GM18867 (cell line): Measurements from ENCODE around the gene CLCC1.
"Not testable (repeated sequence)": the region's sequence is repeated elsewhere in the genome, so short reads cannot be mapped to it uniquely, and the experiment has no call there.

ENCODE experiments used
- ATAC-seq: cut with Tn5 transposase; IDR thresholded peaks from one replicate; pipeline ENCODE4 v1.9.1; 2021; ENCODE audit warnings: mild to moderate bottlenecking, moderate library complexity; ENCODE audit not compliant: unreplicated experiment

CLCC1 gene, protein sequence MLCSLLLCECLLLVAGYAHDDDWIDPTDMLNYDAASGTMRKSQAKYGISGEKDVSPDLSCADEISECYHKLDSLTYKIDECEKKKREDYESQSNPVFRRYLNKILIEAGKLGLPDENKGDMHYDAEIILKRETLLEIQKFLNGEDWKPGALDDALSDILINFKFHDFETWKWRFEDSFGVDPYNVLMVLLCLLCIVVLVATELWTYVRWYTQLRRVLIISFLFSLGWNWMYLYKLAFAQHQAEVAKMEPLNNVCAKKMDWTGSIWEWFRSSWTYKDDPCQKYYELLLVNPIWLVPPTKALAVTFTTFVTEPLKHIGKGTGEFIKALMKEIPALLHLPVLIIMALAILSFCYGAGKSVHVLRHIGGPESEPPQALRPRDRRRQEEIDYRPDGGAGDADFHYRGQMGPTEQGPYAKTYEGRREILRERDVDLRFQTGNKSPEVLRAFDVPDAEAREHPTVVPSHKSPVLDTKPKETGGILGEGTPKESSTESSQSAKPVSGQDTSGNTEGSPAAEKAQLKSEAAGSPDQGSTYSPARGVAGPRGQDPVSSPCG

DNA sequence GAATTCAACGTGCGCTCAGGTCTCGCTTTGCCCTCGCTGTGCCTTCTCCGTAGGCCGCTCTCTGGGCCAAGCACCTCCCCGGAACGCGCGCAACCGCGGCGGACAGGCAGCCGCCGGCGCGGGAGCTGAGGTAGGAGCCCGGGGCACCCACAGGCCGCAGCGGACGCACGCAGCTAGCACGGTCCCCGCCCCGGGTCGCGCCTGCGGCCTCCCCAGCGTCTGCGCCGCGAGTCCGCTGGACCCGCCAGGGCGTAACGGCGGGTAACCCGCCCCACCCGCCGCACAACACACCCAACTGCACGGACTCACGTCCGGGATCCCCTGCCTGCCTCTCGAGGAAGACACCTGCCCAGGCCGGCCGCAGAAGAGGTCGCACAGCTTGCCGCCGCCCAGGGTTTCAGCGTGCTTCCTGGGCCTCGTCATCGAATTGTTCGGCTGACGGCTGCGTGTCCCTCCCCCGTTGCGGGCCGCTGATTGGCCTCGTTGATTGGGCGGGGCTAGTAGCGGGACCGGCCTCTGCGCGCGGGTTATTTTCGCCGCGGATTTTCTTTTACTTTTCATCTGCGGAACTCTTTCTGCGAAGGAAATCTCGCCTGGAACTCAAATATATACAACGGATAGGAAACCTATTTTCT is at the start of gene CLCC1:
CLCC1 (minus strand) TSS at position 433 of the 635 bp plus-strand sequence. CDS start 13,047 bp downstream, outside the sequence.
- peak; percentile 85 for ATAC-seq

GRCh38 chr1:109011335-109011734 is 48.1 kb upstream of the CLCC1 start:
- no peak for ATAC-seq

DNA sequence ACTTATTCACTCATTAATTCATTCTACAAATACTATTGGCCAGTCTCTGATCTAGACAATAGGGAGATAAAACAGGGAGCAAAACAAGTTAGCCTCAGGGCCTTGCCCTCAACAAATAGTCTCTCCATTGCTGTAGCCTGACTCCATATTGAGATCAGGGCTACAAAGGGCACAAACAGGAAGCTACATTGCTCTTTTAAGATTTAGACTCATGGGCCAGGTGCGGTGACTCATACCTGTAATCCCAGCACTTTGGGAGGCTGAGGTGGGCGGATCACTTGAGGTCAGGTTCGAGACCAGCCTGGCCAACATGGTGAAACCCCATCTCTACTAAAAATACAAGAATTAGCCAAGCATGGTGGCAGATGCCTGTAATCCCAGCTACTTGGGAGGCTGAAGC is 33.3 kb upstream of the CLCC1 start:
- ATAC-seq: not testable (repeated sequence)

DNA sequence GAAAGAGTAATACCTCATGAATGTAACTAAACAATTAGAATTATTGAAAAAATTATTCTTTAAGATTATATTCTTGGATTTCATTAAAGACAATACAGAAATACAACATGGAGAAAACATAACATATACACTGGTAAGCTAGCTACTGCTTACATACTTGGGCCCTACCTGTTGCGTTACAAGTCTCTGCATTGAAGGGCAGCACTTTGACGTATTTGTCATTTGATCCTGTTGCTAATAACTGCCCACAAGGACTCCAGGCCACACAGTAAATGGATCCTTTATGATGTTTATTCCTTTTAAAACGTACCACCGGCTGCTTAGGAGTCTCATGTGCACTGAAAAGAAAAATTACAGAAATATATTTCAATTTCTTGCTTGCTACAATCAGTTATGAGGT is 19.8 kb upstream of the CLCC1 start:
- ATAC-seq: no peak

GRCh38 chr1:108976658-108977057 is 13.4 kb upstream of the CLCC1 start:
- no peak for ATAC-seq

- ATAC-seq: no peak
Observed at GRCh38 chr1:108972951-108973350, 9.7 kb upstream of the CLCC1 start.

GRCh38 chr1:108969346-108969745 is 6.1 kb upstream of the CLCC1 start:
- ATAC-seq: no peak

- peak; percentile 15 for ATAC-seq
Observed at GRCh38 chr1:108962681-108963051, 618 bp downstream of the CLCC1 start.

GRCh38 chr1:108961752-108962486 is 1.4 kb downstream of the CLCC1 start:
- ATAC-seq: no peak

DNA sequence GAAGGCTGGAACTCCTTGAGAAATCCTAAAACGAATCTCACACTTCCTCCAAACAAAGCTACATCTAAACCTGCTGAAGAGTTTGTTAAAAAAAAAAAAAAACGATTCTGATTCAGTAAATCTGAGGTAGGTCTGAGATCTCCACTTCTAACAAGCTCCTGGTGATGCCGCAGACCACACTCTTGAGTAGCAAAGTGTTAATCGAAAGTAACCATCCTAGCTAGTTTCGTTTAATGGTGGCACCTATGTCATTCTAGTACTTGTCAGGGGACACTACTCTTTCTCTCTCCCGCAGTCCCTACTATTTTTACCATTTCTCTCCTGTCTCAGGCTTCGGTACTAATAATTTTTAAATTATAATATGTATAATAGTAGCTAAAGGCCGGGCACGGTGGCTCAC is 2.1 kb downstream of the CLCC1 start:
- peak; percentile 61 for ATAC-seq

DNA sequence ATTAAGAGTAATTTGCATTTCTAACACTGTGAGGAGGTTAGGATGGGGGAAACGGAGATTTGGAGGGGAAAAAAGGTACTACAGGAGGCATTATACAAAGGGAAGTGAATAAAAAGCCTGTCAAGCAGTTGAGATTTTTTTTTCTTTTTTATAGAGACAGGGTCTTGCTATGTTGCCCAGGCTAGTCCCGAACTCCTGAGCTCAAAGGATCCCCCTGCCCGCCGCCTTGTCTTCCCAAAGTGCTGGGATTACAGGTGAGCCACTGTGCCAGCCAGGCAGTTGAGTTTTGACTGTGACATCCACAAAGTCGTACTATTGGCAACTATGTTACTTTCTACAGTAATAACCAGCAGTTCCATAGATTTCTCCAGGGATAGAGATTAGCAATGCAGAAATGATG is 2.6 kb downstream of the CLCC1 start:
- ATAC-seq: no peak

DNA sequence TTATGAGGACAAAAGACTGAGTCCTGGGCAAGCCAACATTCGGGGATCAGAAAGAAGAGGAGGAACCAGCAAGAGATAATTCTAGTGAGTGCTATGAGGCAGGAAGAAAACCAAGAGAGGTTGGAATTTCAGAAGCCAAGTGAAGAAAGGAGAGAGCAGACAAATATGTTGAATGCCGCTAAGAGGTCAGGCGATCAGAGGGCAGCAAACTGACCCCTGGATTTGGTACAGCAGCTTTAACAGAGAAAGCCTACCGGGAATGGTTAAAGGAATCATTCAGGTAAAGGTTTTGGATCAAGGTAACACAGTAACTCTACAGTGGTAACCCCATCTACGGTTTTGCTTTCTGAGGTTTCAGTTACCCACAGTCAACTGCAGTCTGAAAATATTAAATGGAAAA is 5.4 kb downstream of the CLCC1 start:
- ATAC-seq: no peak

DNA sequence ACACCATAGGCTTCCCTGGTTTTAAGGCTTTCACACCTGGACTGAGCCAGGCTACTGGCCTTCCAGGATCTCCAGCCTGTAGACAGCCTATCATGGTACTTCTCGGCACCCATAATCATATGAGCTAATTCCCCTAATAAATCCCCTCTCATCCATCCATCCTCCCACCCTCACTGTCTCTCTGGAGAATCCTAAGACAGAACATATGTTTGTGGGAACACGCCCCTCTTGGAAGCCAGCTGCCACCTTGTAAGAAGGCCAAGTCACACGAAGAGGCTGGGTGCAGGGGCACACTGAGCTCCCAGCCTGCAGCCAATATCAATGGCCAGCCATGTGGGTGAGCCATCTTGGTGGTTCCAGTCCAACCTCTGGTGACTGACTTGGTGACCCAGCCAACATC is 7.4 kb downstream of the CLCC1 start:
- no peak for ATAC-seq

DNA sequence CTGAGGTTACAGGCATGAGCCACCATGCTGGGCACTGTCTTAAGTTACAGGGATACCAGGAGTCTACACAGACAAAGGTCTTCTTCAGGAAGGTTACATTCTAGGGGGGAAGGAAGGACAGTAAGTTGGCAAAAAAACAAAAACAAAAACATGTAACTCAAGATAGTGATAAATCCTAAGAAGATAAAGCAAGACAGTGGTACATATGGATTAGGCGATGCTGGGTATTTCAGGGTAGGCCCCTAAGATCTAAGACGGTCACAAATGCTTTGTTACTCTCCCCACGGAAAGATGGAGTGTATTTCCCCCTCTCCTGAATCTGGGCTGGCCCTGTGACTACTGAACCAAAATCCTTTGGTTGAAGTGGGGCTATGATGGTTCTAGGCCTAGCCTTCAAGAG is 8.2 kb downstream of the CLCC1 start:
- no peak for ATAC-seq

- ATAC-seq: no peak
Observed at GRCh38 chr1:108953452-108953851, 9.8 kb downstream of the CLCC1 start.

DNA sequence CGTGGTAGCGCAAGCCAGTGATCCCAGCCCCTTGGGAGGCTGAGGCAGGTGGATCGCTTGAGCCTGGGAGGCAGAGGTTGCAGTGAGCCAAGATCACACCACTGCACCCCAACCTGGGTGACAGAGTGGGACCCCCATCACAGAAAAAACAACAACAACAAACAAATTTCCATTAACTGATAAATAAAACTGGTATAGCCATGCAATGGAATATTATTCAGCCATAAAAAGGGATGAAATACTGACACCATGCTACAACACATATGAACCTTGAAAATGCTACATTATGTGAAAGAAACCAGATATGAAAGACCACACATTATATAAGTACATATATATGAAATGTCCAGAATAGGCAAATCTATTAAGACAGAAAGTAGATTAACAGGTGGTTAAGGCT is 12.0 kb downstream of the CLCC1 start:
- ATAC-seq: no peak

DNA sequence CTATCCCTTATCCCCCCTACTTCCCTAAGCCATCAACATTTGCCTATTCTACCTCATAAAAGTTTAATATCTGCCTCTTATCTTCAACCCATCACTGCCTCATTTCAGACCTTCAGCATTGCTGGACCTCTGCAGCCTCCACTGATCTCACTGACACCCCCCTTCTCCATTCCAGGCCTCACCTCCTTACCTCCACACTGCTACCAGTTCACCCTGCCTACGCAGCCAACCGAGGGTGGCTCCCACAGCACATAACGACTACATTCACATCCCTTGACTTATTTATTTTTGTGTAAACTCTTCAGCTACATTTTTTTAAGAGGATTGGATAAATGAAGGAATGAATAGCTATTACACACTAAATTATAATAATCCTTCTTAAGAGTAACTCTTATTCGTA is 14.2 kb downstream of the CLCC1 start:
- no peak for ATAC-seq

- no peak for ATAC-seq
Observed at GRCh38 chr1:108947871-108948525, 15.3 kb downstream of the CLCC1 start.

GRCh38 chr1:108936170-108936569 is 27.1 kb downstream of the CLCC1 start:
- ATAC-seq: no peak

DNA sequence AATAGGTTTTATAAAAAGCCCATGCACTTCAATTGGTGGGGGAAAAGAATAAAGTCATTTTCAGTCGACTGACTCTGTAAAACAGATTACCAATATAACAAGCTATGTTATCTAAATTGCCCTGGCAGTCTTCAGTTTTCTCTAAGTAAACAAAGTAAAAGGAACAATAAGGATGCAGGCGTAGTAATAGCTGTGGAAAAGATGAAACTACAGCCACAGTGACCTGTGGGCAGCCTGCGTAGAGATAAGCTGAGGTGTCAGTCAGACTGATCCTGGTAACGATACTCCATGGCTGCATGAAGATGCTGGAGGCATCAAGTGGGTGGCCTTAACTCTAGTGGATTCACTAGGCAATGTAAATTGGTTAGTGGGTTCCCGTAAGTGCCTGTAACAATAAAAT is 29.3 kb downstream of the CLCC1 start:
- no peak for ATAC-seq

DNA sequence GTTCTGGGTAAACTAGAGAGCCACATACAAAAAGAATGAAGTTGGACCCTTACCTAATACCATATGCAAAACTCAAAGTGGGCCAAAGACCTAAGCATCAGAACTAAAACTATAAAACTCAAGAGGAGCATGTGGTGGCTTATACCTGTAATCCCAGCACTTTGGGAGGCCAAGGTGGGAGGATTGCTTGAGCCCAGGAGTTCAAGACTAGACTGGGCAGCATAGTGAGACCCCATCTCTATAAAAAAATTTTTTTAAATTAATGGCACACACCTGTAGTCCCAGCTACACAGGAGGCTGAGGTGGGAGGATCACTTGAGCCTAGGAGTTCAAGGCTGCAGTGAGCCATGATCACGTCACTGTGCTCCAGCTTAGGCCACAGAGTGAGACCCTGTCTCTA is 35.7 kb downstream of the CLCC1 start:
- ATAC-seq: not testable (repeated sequence)
